Measurements from ENCODE around the gene SIX2. TPM values are rescaled to one million over a fixed set of nuclear protein-coding genes. Genes with fewer than 3 reads are reported as not detected.

SIX2 gene
- total and polyA plus RNA-seq, 2 of the 8 experiments (the other 6 are each of a cell fraction or from before 2014, with no cell fraction given): 0.47 to 1.0 TPM

DNA sequence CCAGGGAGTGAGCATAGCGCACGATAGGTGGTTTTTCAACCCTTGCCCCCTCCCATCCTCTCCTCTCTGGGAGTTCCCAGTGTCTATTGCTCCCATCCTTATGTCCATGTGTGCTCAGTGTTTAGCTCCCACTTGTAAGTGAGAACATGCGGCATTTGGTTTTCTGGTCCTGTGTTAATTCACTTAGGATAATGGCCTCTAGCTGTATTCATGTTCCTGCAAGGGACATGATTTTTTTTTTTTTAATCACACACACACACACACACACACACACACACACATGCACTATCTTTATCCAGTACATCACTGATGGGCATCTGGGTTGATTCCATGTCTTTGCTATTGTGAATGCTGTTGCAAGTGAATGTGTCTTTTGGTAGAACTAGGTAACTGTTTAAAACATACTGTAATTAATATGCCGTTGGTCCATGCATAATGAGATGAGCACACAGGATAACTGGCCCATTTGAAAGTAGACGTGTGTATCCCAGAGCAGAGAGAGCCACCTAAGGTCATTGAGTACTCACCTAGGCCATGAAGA, 43.2 kb upstream of the SIX2 start (continued):
- TF ChIP-seq EZH2 (IDR thresholded peaks at IDR 0.05; ENCODE audit: low read depth, low read length, severe bottlenecking) (no peak), SIRT6 (IDR thresholded peaks at IDR 0.05; ENCODE audit: low read length) (no peak), ZNF274 (IDR thresholded peaks at IDR 0.05; ENCODE audit: borderline replicate concordance, extremely low read depth, low read length) (no peak), SUZ12 (IDR thresholded peaks at IDR 0.05; ENCODE audit: low read length) (no peak)
